Suprapubic skin (tissue), 4 donors: Measurements from ENCODE around the gene LRRN2.

Source experiments
- POLR2A ChIP-seq, 2 donors: fragments of 450-650 bp; IDR thresholded peaks; one replicate each; pipeline ENCODE4 v1.6.1; 2017; ENCODE audit warnings: antibody characterized with exemption in 2 of 2, mild to moderate bottlenecking in 2 of 2, moderate library complexity in 2 of 2
- POLR2AphosphoS5 ChIP-seq, 3 donors: sonication (generic); formaldehyde crosslinking; IDR thresholded peaks; one replicate each; pipeline ENCODE4 v1.6.1; 2017; ENCODE audit warnings: antibody characterized with exemption in 3 of 3
- TF ChIP-seq, protein P1 (sequence below), 2 donors: fragments of 200-600 bp in 1 of 2; fragments of 450-650 bp in 1 of 2; sonication (generic) in 1 of 2; IDR thresholded peaks; one replicate each; pipeline ENCODE4 v1.5.1; 2016 to 2019; ENCODE audit warnings: antibody characterized with exemption in 2 of 2, mild to moderate bottlenecking in 1 of 2, moderate library complexity in 1 of 2

DNA sequence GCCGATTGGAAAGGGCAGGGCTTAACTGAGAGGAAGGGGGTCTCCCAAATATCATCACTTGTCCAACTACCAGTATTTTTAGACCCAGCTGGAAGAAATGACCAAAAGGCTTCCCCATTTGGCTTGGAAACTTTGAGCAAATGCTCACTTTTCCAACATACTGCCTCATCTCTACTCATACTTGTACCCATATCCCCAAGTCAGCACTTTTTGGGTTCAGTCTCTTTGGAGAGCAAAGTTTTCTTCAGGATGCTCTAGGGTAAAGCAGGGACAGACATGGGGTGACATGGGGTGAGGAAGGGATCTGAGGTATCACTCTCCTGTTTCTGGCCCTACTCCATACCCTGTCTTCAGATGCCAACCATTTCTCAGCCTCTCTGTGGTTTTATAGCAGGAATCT, 27.2 kb downstream of the LRRN2 start:
- TF ChIP-seq POLR2A (IDR thresholded peaks at IDR 0.05) (no peak), POLR2AphosphoS5 (IDR thresholded peaks at IDR 0.05) (no peak)
- TF ChIP-seq, protein P1, sequence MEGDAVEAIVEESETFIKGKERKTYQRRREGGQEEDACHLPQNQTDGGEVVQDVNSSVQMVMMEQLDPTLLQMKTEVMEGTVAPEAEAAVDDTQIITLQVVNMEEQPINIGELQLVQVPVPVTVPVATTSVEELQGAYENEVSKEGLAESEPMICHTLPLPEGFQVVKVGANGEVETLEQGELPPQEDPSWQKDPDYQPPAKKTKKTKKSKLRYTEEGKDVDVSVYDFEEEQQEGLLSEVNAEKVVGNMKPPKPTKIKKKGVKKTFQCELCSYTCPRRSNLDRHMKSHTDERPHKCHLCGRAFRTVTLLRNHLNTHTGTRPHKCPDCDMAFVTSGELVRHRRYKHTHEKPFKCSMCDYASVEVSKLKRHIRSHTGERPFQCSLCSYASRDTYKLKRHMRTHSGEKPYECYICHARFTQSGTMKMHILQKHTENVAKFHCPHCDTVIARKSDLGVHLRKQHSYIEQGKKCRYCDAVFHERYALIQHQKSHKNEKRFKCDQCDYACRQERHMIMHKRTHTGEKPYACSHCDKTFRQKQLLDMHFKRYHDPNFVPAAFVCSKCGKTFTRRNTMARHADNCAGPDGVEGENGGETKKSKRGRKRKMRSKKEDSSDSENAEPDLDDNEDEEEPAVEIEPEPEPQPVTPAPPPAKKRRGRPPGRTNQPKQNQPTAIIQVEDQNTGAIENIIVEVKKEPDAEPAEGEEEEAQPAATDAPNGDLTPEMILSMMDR (IDR thresholded peaks at IDR 0.05): no peak
